Raji (cell line): ENCODE results near the gene SOX1.

Source experiments
- POLR2A ChIP-seq: IDR thresholded peaks from 2 replicates; pipeline ENCODE4 v1.6.1; 2011; ENCODE audit warnings: low read depth, low read length, control low read depth; ENCODE audit not compliant: insufficient read depth

Gene SOX1

DNA sequence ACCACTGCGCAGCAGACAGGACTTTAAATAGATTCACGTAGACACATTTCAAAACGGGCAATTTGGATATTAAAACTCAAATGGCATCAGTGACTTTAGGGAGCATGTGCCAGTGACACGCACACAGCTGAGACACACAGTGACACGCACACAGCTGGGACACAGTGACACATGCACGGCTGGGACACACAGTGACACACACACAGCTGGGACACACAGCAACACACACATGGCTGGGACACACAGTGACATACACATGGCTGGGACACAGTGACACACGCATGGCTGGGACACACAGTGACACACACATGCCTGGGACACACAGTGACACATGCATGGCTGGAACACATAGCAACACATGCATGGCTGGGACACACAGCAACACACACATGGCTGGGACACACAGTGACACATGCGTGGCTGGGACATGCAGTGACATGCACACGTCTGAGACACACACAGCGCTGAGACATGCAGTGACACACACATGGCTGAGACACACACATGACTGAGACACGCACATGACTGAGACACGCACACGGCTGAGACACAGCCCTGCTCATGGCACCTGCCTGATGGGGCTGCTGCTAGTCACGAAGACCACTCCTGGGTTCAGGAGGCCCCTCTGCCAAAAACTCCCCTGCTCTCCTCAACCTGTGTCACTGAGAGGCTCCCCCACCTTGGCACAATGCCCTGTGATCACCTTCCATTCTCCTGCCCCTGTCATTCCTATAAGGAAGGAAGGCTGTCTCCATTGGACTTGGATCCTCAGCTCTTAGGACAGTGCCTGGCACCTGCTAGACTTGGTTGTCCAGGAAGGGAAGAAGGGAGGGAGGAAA, 52.5 kb downstream of the SOX1 start:
- no peak for TF ChIP-seq POLR2A

GRCh38 chr13:112120031-112120373, 53.1 kb downstream of the SOX1 start:
- TF ChIP-seq POLR2A = no peak
